Esophagus muscularis mucosa (tissue), 4 donors: ENCODE measurements around the gene ZNF366. TPM values are rescaled to one million over a fixed set of nuclear protein-coding genes. Genes with fewer than 3 reads are reported as not detected.

Experiments used
- DNase-seq: peaks from one replicate; pipeline ENCODE4 v3.0.0-alpha.2; 2017; ENCODE audit errors: extremely low spot score
- H3K27ac ChIP-seq, 4 donors: fragments of 200-600 bp; sonication (generic); replicated peaks in 1 of 4; 1 replicate in 3 of 4; 2 replicates in 1 of 4; pipeline ENCODE4 v1.5.1; 2016 to 2019; ENCODE audit warnings: mild to moderate bottlenecking in 1 of 4
- H3K27me3 ChIP-seq, 4 donors: fragments of 200-600 bp; sonication (generic); one replicate each; pipeline versions ENCODE4 v1.5.1 to v1.6.0; 2016 to 2019
- H3K36me3 ChIP-seq, 4 donors: fragments of 200-600 bp; sonication (generic); one replicate each; pipeline ENCODE4 v1.5.1; 2016 to 2019
- H3K4me1 ChIP-seq, 4 donors: fragments of 200-600 bp; sonication (generic); one replicate each; pipeline ENCODE4 v1.5.1; 2016 to 2019
- H3K4me3 ChIP-seq, 4 donors: fragments of 200-600 bp; sonication (generic); 1 replicate in 2 of 4; 2 replicates in 2 of 4; pipeline ENCODE4 v1.5.1; 2016 to 2019; ENCODE audit warnings: mild to moderate bottlenecking in 4 of 4, moderate library complexity in 1 of 4
- H3K9me3 ChIP-seq, 4 donors: fragments of 200-600 bp; sonication (generic); 1 replicate in 3 of 4; 2 replicates in 1 of 4; pipeline ENCODE4 v1.5.1; 2016 to 2019
- CTCF ChIP-seq, 3 experiments: fragments of 200-600 bp in 2 of 3; fragments of 450-650 bp in 1 of 3; sonication (generic) in 2 of 3; IDR thresholded peaks; one replicate each; pipeline ENCODE4 v1.5.1; 2017 to 2019; ENCODE audit warnings: antibody characterized with exemption in 3 of 3, mild to moderate bottlenecking in 2 of 3, moderate library complexity in 1 of 3
- EP300 ChIP-seq: sonication (generic); formaldehyde crosslinking; IDR thresholded peaks from one replicate; pipeline ENCODE4 v1.6.1; 2017; ENCODE audit warnings: antibody characterized with exemption
- POLR2A ChIP-seq: fragments of 450-650 bp; IDR thresholded peaks from one replicate; pipeline ENCODE4 v1.6.1; 2017; ENCODE audit warnings: antibody characterized with exemption, moderate library complexity, mild to moderate bottlenecking, low read depth
- POLR2AphosphoS5 ChIP-seq, 2 donors: sonication (generic); formaldehyde crosslinking; IDR thresholded peaks; one replicate each; pipeline ENCODE4 v1.6.1; 2017; ENCODE audit warnings: antibody characterized with exemption in 2 of 2
- WGBS: methylation state at CpG from one replicate; pipeline ENCODE4 v1.1.5; 2018; 5-methylcytosine and 5-hydroxymethylcytosine counted together
- intact Hi-C: fragments of 100-400 bp; cut with DNase I; formaldehyde crosslinking; loops from one replicate; pipeline ENCODE4 v1.15.1; 2023
- total RNA-seq, 4 donors: library from RNA; depleted of rRNA; stranded (reverse); fragments of >200 nt; gene quantifications; one replicate each; pipeline versions ENCODE4 v1.1.0 to v1.2.1, GENCODE V29; 2016

ZNF366 gene
- total RNA-seq, 4 donors from 2014 or later = 3.1 to 11.1 (median 5.0) TPM

DNA sequence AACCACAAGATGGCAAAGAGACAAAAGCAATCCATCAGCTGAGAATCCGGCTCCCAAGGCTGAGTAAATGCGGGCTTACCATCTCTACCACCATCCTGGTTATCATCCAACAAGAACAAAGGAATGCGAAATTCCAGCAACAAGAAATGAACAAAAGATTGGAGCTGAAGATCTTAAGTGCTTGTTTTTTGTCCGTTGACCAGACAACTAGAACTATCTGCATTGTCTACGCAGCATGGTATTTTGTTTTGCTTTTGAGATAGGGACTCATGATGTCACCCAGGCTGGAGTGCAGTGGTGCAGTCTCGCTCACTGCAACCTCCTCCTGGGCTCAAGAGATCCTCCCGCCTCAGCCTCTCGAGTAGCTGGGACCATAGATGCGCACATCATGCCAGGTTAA is 88.9 kb downstream of the ZNF366 start:
- TF ChIP-seq CTCF (IDR thresholded peaks at IDR 0.05) (no peak), POLR2AphosphoS5 (IDR thresholded peaks at IDR 0.05) (no peak), EP300 (no peak), POLR2A (no peak)
- intact Hi-C loops = no loop called here
- Histone ChIP-seq H3K9me3 (no peaks in the 10 kb centered on the region), H3K36me3 (no peaks in the 10 kb centered on the region), H3K27ac (no peak overlapping the region), H3K4me3 (no peak overlapping the region), H3K27me3 (no peaks in the 10 kb centered on the region), H3K4me1 (peaks cover 0 to 3% (median 0%) of the 10 kb centered on the region in 4 donors)
- 86% methylated on average over 9 of the region's 9 CpGs for WGBS
- DNase-seq = no peak

DNA sequence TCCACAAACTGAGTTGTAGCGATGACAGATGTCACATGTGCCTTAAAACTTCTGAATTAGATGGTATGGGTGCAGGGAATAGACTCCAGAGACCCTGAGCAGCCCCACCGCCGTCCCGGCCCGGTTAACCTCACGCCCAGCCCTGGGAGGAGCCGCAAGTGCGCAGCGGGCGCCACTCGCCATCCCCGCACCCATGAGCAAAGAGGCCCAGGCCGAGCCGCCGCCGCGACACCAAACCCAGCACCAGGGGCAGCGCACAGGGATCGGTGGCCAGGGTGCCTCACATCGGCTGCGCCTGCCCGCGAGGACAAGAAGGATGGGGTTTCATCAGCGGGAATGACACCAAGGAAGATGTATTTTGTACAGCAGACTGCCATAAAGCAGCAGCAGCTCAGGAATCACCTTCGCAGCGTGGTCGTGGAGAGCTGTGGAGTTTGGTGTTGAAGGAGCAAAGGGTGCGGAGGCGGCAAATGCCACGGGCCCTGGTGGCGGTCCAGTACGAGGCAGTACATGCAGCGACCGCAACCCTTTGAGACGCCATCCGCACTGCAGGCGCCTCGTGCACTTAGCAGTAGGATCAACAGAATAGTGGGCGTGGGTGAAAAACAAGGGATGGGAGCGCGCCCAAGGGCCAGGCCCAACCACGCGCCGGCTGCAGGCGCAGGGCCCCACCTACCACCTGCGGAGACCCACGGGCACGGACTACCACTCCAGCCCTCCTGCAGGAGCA is 89.7 kb downstream of the ZNF366 start:
- 90% methylated on average over 36 of the region's 48 CpGs for WGBS
- no peak for TF ChIP-seq EP300
- TF ChIP-seq CTCF (IDR thresholded peaks at IDR 0.05) = no peak
- no peak for TF ChIP-seq POLR2AphosphoS5 (IDR thresholded peaks at IDR 0.05)
- TF ChIP-seq POLR2A = no peak
- intact Hi-C loops = no loop called here

DNA sequence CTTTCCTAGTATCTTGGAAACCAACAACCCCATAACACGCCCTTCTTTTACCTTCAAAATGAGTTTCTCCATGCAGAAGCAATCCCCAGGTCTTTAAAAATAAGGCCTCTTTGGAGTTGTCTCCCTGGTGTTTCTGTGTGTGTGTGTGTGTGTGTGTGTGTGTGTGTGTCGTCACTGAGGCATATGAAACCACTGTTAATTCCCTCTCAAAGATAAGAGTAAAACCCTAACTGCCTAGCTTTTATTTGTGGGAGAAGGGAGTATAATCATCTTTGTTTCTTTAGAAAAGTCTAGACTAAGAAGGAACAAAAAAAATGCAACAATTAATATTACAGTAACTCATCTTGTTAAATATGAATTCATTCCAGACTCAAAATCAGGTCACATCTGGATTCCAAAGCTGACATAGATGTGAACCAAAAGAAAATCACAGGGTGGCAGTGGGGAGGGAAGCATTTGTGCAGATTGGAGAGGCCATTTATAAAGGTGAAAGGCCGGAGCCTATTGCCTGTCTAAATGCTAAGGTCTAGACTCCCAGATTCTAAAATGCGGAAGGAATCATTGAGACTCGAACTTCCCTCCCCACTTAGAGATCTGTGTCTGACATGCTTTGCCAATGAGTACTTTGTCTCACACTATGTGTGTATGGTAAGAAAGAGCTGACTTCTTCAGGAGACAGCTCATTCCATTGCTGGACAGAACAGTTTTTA is 91.4 kb downstream of the ZNF366 start:
- no peaks in the 10 kb centered on the region for H3K9me3 ChIP-seq
- WGBS = 88% methylated on average over 5 of the region's 5 CpGs
- TF ChIP-seq POLR2A (no peak), CTCF (IDR thresholded peaks at IDR 0.05) (no peak), POLR2AphosphoS5 (IDR thresholded peaks at IDR 0.05) (no peak), EP300 (no peak)

More for the DNA sequence above, 89.7 kb downstream of the ZNF366 start:
- no peak overlapping the region for H3K27ac ChIP-seq
- no peaks in the 10 kb centered on the region for H3K9me3 ChIP-seq
- DNase-seq = no peak
- no peak overlapping the region for H3K4me3 ChIP-seq
- H3K27me3 ChIP-seq = no peaks in the 10 kb centered on the region
- peaks cover 0 to 5% (median 3%) of the 10 kb centered on the region in 4 donors for H3K4me1 ChIP-seq
- no peaks in the 10 kb centered on the region for H3K36me3 ChIP-seq

DNA sequence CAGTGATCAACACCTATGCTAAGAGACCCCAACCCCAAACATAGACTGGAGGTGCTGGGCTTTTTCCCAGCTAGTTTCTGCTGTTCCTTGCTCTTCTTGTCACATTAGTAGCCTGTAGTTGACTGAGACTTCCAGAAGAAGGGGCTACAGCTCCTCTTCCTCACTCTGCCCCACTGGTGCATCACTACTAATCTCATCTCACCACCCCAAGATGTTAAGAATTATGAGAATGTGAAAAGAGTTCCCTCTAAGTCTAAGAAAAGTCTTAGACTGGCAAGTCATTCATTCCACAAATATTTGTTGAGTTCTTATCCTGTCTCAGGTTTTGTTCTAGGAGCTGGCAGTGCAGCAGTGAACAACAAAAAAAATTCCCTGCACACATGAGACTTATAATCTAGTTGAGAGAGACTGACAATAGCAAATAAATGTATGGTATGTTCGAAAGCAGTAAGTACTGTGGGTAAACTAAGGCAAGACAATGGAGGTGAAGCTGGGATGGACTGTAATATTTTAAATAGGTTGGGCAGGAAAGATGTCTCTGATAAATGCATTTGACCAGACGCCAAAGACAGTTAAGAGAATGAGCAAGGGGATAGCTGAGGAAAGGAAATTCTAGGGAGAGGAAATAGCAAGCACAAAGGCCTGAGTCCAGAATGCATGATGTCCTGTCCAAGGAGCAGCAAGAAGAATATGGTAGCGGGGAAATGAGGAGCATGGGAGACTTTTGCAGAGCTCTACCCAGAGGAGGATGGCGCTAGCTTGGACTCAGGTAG is 94.7 kb downstream of the ZNF366 start:
- Histone ChIP-seq H3K4me3 (no peak overlapping the region), H3K9me3 (no peaks in the 10 kb centered on the region), H3K36me3 (no peaks in the 10 kb centered on the region), H3K27me3 (no peaks in the 10 kb centered on the region), H3K4me1 (peaks cover 0 to 22% (median 12%) of the 10 kb centered on the region in 4 donors), H3K27ac (no peak overlapping the region)
- intact Hi-C loops = no loop called here
- 71% methylated on average over 4 of the region's 4 CpGs for WGBS
- no peak for TF ChIP-seq POLR2AphosphoS5 (IDR thresholded peaks at IDR 0.05)
- no peak for TF ChIP-seq EP300
- TF ChIP-seq POLR2A = no peak
- no peak for TF ChIP-seq CTCF (IDR thresholded peaks at IDR 0.05)
- DNase-seq = no peak

More for the DNA sequence above, 91.4 kb downstream of the ZNF366 start:
- DNase-seq = no peak
- no peak overlapping the region for H3K4me3 ChIP-seq
- H3K27ac ChIP-seq = no peak overlapping the region
- peaks cover 0 to 19% (median 11%) of the 10 kb centered on the region in 4 donors for H3K4me1 ChIP-seq
- intact Hi-C loops = no loop called here
- no peaks in the 10 kb centered on the region for H3K36me3 ChIP-seq
- no peaks in the 10 kb centered on the region for H3K27me3 ChIP-seq
